Gastroesophageal sphincter (tissue), 4 donors: ENCODE data around the gene AXIN2. TPM values are rescaled to one million over a fixed set of nuclear protein-coding genes. Genes with fewer than 3 reads are reported as not detected.
A peak's percentile ranks its signal among the peaks of the same experiment; 100 is the strongest.

ENCODE experiments used
- ATAC-seq: fragments of 150-250 bp; one replicate; pipeline ENCODE4 v1.9.1; 2016; ENCODE audit warnings: mild to moderate bottlenecking, moderate library complexity
- H3K27ac ChIP-seq, 4 donors: fragments of 200-600 bp; sonication (generic) in 3 of 4; 1 replicate in 3 of 4; 2 replicates in 1 of 4; pipeline ENCODE4 v1.5.1; 2016 to 2019
- H3K27me3 ChIP-seq: fragments of 200-600 bp; sonication (generic); one replicate; pipeline ENCODE4 v1.5.1; 2019
- H3K36me3 ChIP-seq, 2 donors: fragments of 200-600 bp; sonication (generic); one replicate each; pipeline ENCODE4 v1.5.1; 2019; ENCODE audit warnings: control low read depth in 1 of 2
- H3K4me1 ChIP-seq, 3 donors: fragments of 200-600 bp; sonication (generic); 1 replicate in 2 of 3; 2 replicates in 1 of 3; pipeline ENCODE4 v1.5.1; 2016 to 2019; ENCODE audit warnings: control low read depth in 2 of 3
- H3K4me3 ChIP-seq, 2 donors: fragments of 200-600 bp; sonication (generic); one replicate each; pipeline ENCODE4 v1.5.1; 2019; ENCODE audit warnings: mild to moderate bottlenecking in 1 of 2, moderate library complexity in 1 of 2
- H3K9me3 ChIP-seq, 3 donors: fragments of 200-600 bp; sonication (generic); one replicate each; pipeline ENCODE4 v1.5.1; 2017 to 2019; ENCODE audit warnings: control low read depth in 2 of 3
- CTCF ChIP-seq, 4 experiments: fragments of 200-600 bp in 2 of 4; fragments of 450-650 bp in 2 of 4; sonication (generic) in 1 of 4; IDR thresholded peaks; one replicate each; pipeline ENCODE4 v1.5.1; 2017 to 2019; ENCODE audit warnings: antibody characterized with exemption in 4 of 4, mild to moderate bottlenecking in 2 of 4, moderate library complexity in 2 of 4
- EP300 ChIP-seq: sonication (generic); formaldehyde crosslinking; IDR thresholded peaks from one replicate; pipeline ENCODE4 v1.6.1; 2017; ENCODE audit warnings: antibody characterized with exemption, mild to moderate bottlenecking
- POLR2A ChIP-seq, 2 donors: fragments of 450-650 bp; IDR thresholded peaks; one replicate each; pipeline ENCODE4 v1.6.1; 2017; ENCODE audit warnings: antibody characterized with exemption in 2 of 2, mild to moderate bottlenecking in 2 of 2, moderate library complexity in 1 of 2
- POLR2AphosphoS5 ChIP-seq: sonication (generic); formaldehyde crosslinking; IDR thresholded peaks from one replicate; pipeline ENCODE4 v1.6.1; 2017; ENCODE audit warnings: antibody characterized with exemption
- WGBS, 2 donors: methylation state at CpG; one replicate each; pipeline ENCODE4 v1.1.5; 2018; ENCODE audit warnings: low coverage in 1 of 2; 5-methylcytosine and 5-hydroxymethylcytosine counted together
- total RNA-seq, 4 donors: library from RNA; depleted of rRNA; stranded (reverse); fragments of >200 nt; gene quantifications; one replicate each; pipeline ENCODE4 v1.1.0, GENCODE V29; 2016

Gene AXIN2
- 10 to 100 TPM; 17.2 to 49.6 (median 40.5) TPM for total RNA-seq

GRCh38 chr17:65561452-65562205 lies at the start of gene AXIN2:
TSS of gene AXIN2 (minus strand) at chr17:65561648. CDS start at chr17:65558620, 3,028 bp downstream.
- H3K36me3 ChIP-seq = peaks cover 0 to 8% of the 10 kb centered on the region in 2 donors
- no peaks in the 10 kb centered on the region for H3K27me3 ChIP-seq
- H3K4me3 ChIP-seq = peak within 1 kb of the TSS in 1 of 2 donors; percentile 63
- H3K9me3 ChIP-seq = no peaks in the 10 kb centered on the region
- peak; percentile 92 for ATAC-seq
- TF ChIP-seq POLR2AphosphoS5 = peak; percentile 13
- TF ChIP-seq CTCF (IDR thresholded peaks at IDR 0.05) = peak in 3 of 4 experiments; percentile 32 to 57 (median 49)
- no peak for TF ChIP-seq EP300
- H3K27ac ChIP-seq = peak within 1 kb of the TSS in 1 of 4 donors; percentile 93
- H3K4me1 ChIP-seq = peaks cover 0 to 22% (median 13%) of the 10 kb centered on the region in 3 donors
- 0 to 1% methylated on average over 3 to 12 of the region's 65 CpGs for WGBS, 2 donors

- Histone ChIP-seq H3K36me3 (no peaks in the 10 kb centered on the region), H3K27ac (no peak overlapping the region), H3K9me3 (no peaks in the 10 kb centered on the region), H3K4me3 (no peak overlapping the region), H3K27me3 (no peaks in the 10 kb centered on the region), H3K4me1 (no peaks in the 10 kb centered on the region)
- TF ChIP-seq POLR2AphosphoS5 = no peak
- TF ChIP-seq POLR2A (IDR thresholded peaks at IDR 0.05) = no peak
- no peak for TF ChIP-seq CTCF (IDR thresholded peaks at IDR 0.05)
- TF ChIP-seq EP300 = no peak
- no peak for ATAC-seq
- WGBS, 2 donors = 92 to 100% methylated on average over 1 to 2 of the region's 2 CpGs
These were observed 48.3 kb upstream of the AXIN2 start for GRCh38 chr17:65609749-65610148.

GRCh38 chr17:65609286-65609685 lies 47.8 kb upstream of the AXIN2 start:
- Histone ChIP-seq H3K4me1 (no peaks in the 10 kb centered on the region), H3K36me3 (no peaks in the 10 kb centered on the region), H3K9me3 (no peaks in the 10 kb centered on the region), H3K27me3 (no peaks in the 10 kb centered on the region), H3K27ac (no peak overlapping the region), H3K4me3 (no peak overlapping the region)
- ATAC-seq = no peak
- WGBS, 2 donors = 67% methylated on average over 1 of the region's 2 CpGs; no CpG with 5 or more reads in 1 of the 2 donors
- TF ChIP-seq EP300 (no peak), CTCF (IDR thresholded peaks at IDR 0.05) (no peak), POLR2A (IDR thresholded peaks at IDR 0.05) (no peak), POLR2AphosphoS5 (no peak)

- H3K4me3 ChIP-seq = no peak overlapping the region
- H3K4me1 ChIP-seq = no peaks in the 10 kb centered on the region
- no peaks in the 10 kb centered on the region for H3K9me3 ChIP-seq
- no peaks in the 10 kb centered on the region for H3K27me3 ChIP-seq
- TF ChIP-seq POLR2AphosphoS5 = no peak
- TF ChIP-seq POLR2A (IDR thresholded peaks at IDR 0.05) = no peak
- no peak for TF ChIP-seq EP300
- TF ChIP-seq CTCF (IDR thresholded peaks at IDR 0.05) = no peak
- 42 to 93% methylated on average over 2 of the region's 4 CpGs for WGBS, 2 donors
- H3K27ac ChIP-seq = no peak overlapping the region
- H3K36me3 ChIP-seq = no peaks in the 10 kb centered on the region
- ATAC-seq = no peak
These were observed 42.6 kb upstream of the AXIN2 start for GRCh38 chr17:65604070-65604469.

GRCh38 chr17:65601881-65602280 lies 40.4 kb upstream of the AXIN2 start:
- WGBS, 2 donors = 93 to 96% methylated on average over 2 of the region's 2 CpGs
- Histone ChIP-seq H3K27ac (no peak overlapping the region), H3K4me3 (no peak overlapping the region), H3K36me3 (no peaks in the 10 kb centered on the region), H3K9me3 (no peaks in the 10 kb centered on the region), H3K4me1 (no peaks in the 10 kb centered on the region), H3K27me3 (no peaks in the 10 kb centered on the region)
- ATAC-seq = no peak
- TF ChIP-seq POLR2A (IDR thresholded peaks at IDR 0.05) (no peak), EP300 (no peak), CTCF (IDR thresholded peaks at IDR 0.05) (no peak), POLR2AphosphoS5 (no peak)
